IMR-90 (cell line): ENCODE results near the gene PLCH2. TPM values are rescaled to one million over a fixed set of nuclear protein-coding genes. Genes with fewer than 3 reads are reported as not detected.
A peak's percentile ranks its signal among the peaks of the same experiment; 100 is the strongest.

Experiments used
- ATAC-seq: fragments of 200-7000 bp; cut with Tn5 transposase; 2 replicates; pipeline ENCODE4 v1.9.1; 2020; ENCODE audit warnings: low read depth, mild to moderate bottlenecking, moderate library complexity
- BruUV-seq: library from RNA; stranded (reverse); fragments of 400-500 nt; replicated peaks from 2 replicates; lab custom pipeline; 2021; lab: Mats Ljungman, UMichigan
- CTCF ChIA-PET: fragments of 300-600 bp; formaldehyde crosslinking; extraction: SDS; loops from one replicate; lab custom pipeline; 2021; ENCODE audit warnings: antibody characterized with exemption; lab: Yijun Ruan, JAX
- POLR2A ChIA-PET: fragments of 300-600 bp; sonication (Branson Sonifier 250); formaldehyde crosslinking; loops from one replicate; lab custom pipeline; 2022; ENCODE audit warnings: antibody characterized with exemption; ENCODE audit not compliant: unreplicated experiment; lab: Charles Lee
- DNase-seq: peaks from one replicate; pipeline ENCODE4 v3.0.0; 2013
- H2AFZ ChIP-seq: replicated peaks from 2 replicates; pipeline ENCODE3; 2013; ENCODE audit warnings: low read length, mild to moderate bottlenecking; ENCODE audit not compliant: poor library complexity
- H2AK5ac ChIP-seq: 2 replicates; pipeline ENCODE4 v1.6.1; 2013; ENCODE audit warnings: low read depth, low read length, inconsistent platforms
- H2AK9ac ChIP-seq: replicated peaks from 2 replicates; pipeline ENCODE3; 2013; ENCODE audit warnings: mild to moderate bottlenecking, low read depth, low read length, moderate library complexity; ENCODE audit not compliant: poor library complexity
- H2BK120ac ChIP-seq: 2 replicates; pipeline ENCODE4 v1.6.1; 2013; ENCODE audit warnings: low read depth, low read length, inconsistent platforms
- H2BK15ac ChIP-seq: 3 replicates; pipeline ENCODE4 v1.6.1; 2013; ENCODE audit warnings: low read depth, low read length, inconsistent platforms
- H2BK20ac ChIP-seq: 2 replicates; pipeline ENCODE4 v1.6.1; 2013; ENCODE audit warnings: low read depth, mild to moderate bottlenecking, inconsistent platforms, low read length, moderate library complexity
- H2BK5ac ChIP-seq: 2 replicates; pipeline ENCODE4 v1.6.1; 2013; ENCODE audit warnings: mild to moderate bottlenecking, low read depth, low read length, inconsistent platforms; ENCODE audit not compliant: poor library complexity, severe bottlenecking
- H3K14ac ChIP-seq: replicated peaks from 2 replicates; pipeline ENCODE4 v1.6.1; 2013; ENCODE audit warnings: low read depth, low read length, inconsistent platforms
- H3K18ac ChIP-seq: 2 replicates; pipeline ENCODE4 v1.6.1; 2013; ENCODE audit warnings: low read depth, low read length, control low read depth
- H3K23ac ChIP-seq: 2 replicates; pipeline ENCODE4 v1.6.1; 2013; ENCODE audit warnings: low read depth, low read length, inconsistent platforms
- H3K27ac ChIP-seq: 2 replicates; pipeline ENCODE4 v1.5.1; 2013; ENCODE audit warnings: mild to moderate bottlenecking, control low read depth, low read length; ENCODE audit not compliant: insufficient read depth
- H3K27me3 ChIP-seq: 2 replicates; pipeline ENCODE4 v1.6.1; 2013; ENCODE audit warnings: low read length; ENCODE audit not compliant: control insufficient read depth, insufficient read depth
- H3K36me3 ChIP-seq: 2 replicates; pipeline ENCODE4 v1.6.1; 2013; ENCODE audit warnings: low read length, mixed read lengths; ENCODE audit not compliant: control insufficient read depth, insufficient read depth
- H3K4ac ChIP-seq: 2 replicates; pipeline ENCODE4 v1.6.1; 2013; ENCODE audit warnings: low read depth, low read length, inconsistent platforms
- H3K4me1 ChIP-seq: 2 replicates; pipeline ENCODE4 v1.6.1; 2013; ENCODE audit warnings: low read length, mixed read lengths; ENCODE audit not compliant: control insufficient read depth, insufficient read depth
- H3K4me2 ChIP-seq: 2 replicates; pipeline ENCODE4 v1.6.1; 2013; ENCODE audit warnings: low read depth, mild to moderate bottlenecking, control low read depth, low read length, moderate library complexity
- H3K4me3 ChIP-seq: 2 replicates; pipeline ENCODE4 v1.5.1; 2013; ENCODE audit warnings: low read depth, mild to moderate bottlenecking, control low read depth, low read length, moderate library complexity; ENCODE audit not compliant: insufficient read depth
- H3K56ac ChIP-seq: 2 replicates; pipeline ENCODE4 v1.6.1; 2013; ENCODE audit warnings: low read length, inconsistent platforms; ENCODE audit not compliant: insufficient read depth; ENCODE audit errors: extremely low read depth
- H3K79me1 ChIP-seq, 2 experiments: 2 replicates each; pipeline ENCODE4 v1.6.1; 2013; ENCODE audit warnings: low read length in 2 of 2, inconsistent platforms in 1 of 2, low read depth in 1 of 2
- H3K9ac ChIP-seq: 2 replicates; pipeline ENCODE4 v1.6.1; 2013; ENCODE audit warnings: low read depth, low read length, control low read depth
- H3K9me1 ChIP-seq: 2 replicates; pipeline ENCODE4 v1.6.1; 2013; ENCODE audit warnings: low read length, inconsistent platforms; ENCODE audit not compliant: insufficient read depth
- H3K9me3 ChIP-seq: 2 replicates; pipeline ENCODE4 v1.6.1; 2013; ENCODE audit warnings: low read length; ENCODE audit not compliant: control insufficient read depth, insufficient read depth
- H4K20me1 ChIP-seq: 2 replicates; pipeline ENCODE4 v1.6.1; 2013; ENCODE audit warnings: low read length, inconsistent platforms; ENCODE audit not compliant: insufficient read depth
- H4K5ac ChIP-seq: 2 replicates; pipeline ENCODE4 v1.6.1; 2013; ENCODE audit warnings: mild to moderate bottlenecking, low read depth, low read length, control low read depth
- H4K8ac ChIP-seq, 2 experiments: 2 replicates each; pipeline ENCODE4 v1.6.1; 2013; ENCODE audit warnings: low read depth in 2 of 2, low read length in 2 of 2, control low read depth in 1 of 2, inconsistent platforms in 1 of 2
- H4K91ac ChIP-seq: 2 replicates; pipeline ENCODE4 v1.6.1; 2013; ENCODE audit warnings: low read depth, low read length, inconsistent platforms; ENCODE audit not compliant: insufficient read depth
- BHLHE40 ChIP-seq: fragments of 150-350 bp; IDR thresholded peaks from 2 replicates; pipeline ENCODE4 v1.6.1; 2016; ENCODE audit warnings: mild to moderate bottlenecking, low read depth, low read length
- CEBPB ChIP-seq: IDR thresholded peaks from 2 replicates; pipeline ENCODE4 v1.6.1; 2012; ENCODE audit warnings: low read depth, low read length, improper control_type of control experiment
- CHD1 ChIP-seq: IDR thresholded peaks from 2 replicates; pipeline ENCODE4 v1.6.1; 2012; ENCODE audit warnings: low read depth, low read length, improper control_type of control experiment
- ELK1 ChIP-seq: fragments of 150-350 bp; IDR thresholded peaks from 2 replicates; pipeline ENCODE4 v1.6.1; 2016; ENCODE audit warnings: low read depth, mild to moderate bottlenecking, low read length, moderate library complexity, borderline replicate concordance
- FOS ChIP-seq: fragments of 150-350 bp; IDR thresholded peaks from 2 replicates; pipeline ENCODE4 v1.6.1; 2016; ENCODE audit warnings: low read depth, low read length
- MAFK ChIP-seq: IDR thresholded peaks from 2 replicates; pipeline ENCODE4 v1.6.1; 2012; ENCODE audit warnings: low read depth, low read length, improper control_type of control experiment
- MAZ ChIP-seq: IDR thresholded peaks from 2 replicates; pipeline ENCODE4 v1.6.1; 2012; ENCODE audit warnings: low read depth, mild to moderate bottlenecking, low read length, improper control_type of control experiment, moderate library complexity, borderline replicate concordance
- MXI1 ChIP-seq: IDR thresholded peaks from 2 replicates; pipeline ENCODE4 v1.6.1; 2012; ENCODE audit warnings: low read depth, mild to moderate bottlenecking, low read length, moderate library complexity, borderline replicate concordance
- NFE2L2 ChIP-seq: fragments of 150-350 bp; IDR thresholded peaks from 2 replicates; pipeline ENCODE4 v1.6.1; 2016; ENCODE audit warnings: low read depth, mild to moderate bottlenecking, low read length
- POLR2A ChIP-seq: IDR thresholded peaks from 2 replicates; pipeline ENCODE4 v1.6.1; 2012; ENCODE audit warnings: mild to moderate bottlenecking, low read depth, low read length
- RCOR1 ChIP-seq: IDR thresholded peaks from 2 replicates; pipeline ENCODE4 v1.6.1; 2012; ENCODE audit warnings: mild to moderate bottlenecking, low read length, improper control_type of control experiment; ENCODE audit not compliant: insufficient replicate concordance
- RFX5 ChIP-seq: IDR thresholded peaks from 2 replicates; pipeline ENCODE4 v1.8.0; 2012; ENCODE audit warnings: low read depth, mild to moderate bottlenecking, low read length, moderate library complexity
- SMC3 ChIP-seq: fragments of 150-350 bp; IDR thresholded peaks from 2 replicates; pipeline ENCODE4 v1.6.1; 2016; ENCODE audit warnings: low read depth, mild to moderate bottlenecking, antibody characterized with exemption, low read length, moderate library complexity
- USF2 ChIP-seq: fragments of 150-350 bp; IDR thresholded peaks from 2 replicates; pipeline ENCODE4 v1.6.1; 2017; ENCODE audit warnings: mild to moderate bottlenecking, antibody characterized with exemption, low read length, low read depth
- WGBS, 2 experiments: methylation state at CpG; one replicate each; pipeline versions ENCODE4 v1.1.5 to v1.1.7; 2013; ENCODE audit warnings: missing lambda C conversion rate in 2 of 2; ENCODE audit not compliant: insufficient read length in 1 of 2; ENCODE audit errors: extremely low coverage in 2 of 2; 5-methylcytosine and 5-hydroxymethylcytosine counted together
- dilution Hi-C: fragments of 300-500 bp; cut with HindIII; formaldehyde crosslinking; loops from one replicate; pipeline ENCODE4 v1.14.3; 2018; ENCODE audit warnings: low sequenced_read_pairs; ENCODE audit not compliant: unreplicated experiment
- in situ Hi-C: fragments of 300-500 bp; cut with MboI; formaldehyde crosslinking; loops from 3 replicates; pipeline ENCODE4 v1.14.3; 2019; ENCODE audit warnings: low sequenced_read_pairs, inconsistent platforms, mixed read lengths
- intact Hi-C: fragments of 100-400 bp; cut with micrococcal nuclease; formaldehyde crosslinking; loops from 2 replicates; pipeline ENCODE4 v1.10.0; 2022
- polyA plus RNA-seq, 3 experiments: library from polyadenylated mRNA; depleted of rRNA; stranded (reverse); fragments of >200 nt; gene quantifications; 2 replicates each; pipeline ENCODE4 v1.2.3, GENCODE V29; 2012; ENCODE audit warnings: low replicate concordance in 1 of 3
- total RNA-seq: library from RNA; depleted of rRNA; stranded (reverse); fragments of >200 nt; gene quantifications from 2 replicates; pipeline ENCODE4 v1.2.3, GENCODE V29; 2012

The PLCH2 gene
- total and polyA plus RNA-seq, 2 of the 4 experiments (the other 2 are of a cell fraction) = 0.18 to 1.9 TPM

GRCh38 chr1:2447276-2448097 is 28.6 kb upstream of the PLCH2 start (continued):
- TF ChIP-seq BHLHE40 (no peak), MXI1 (no peak)

GRCh38 chr1:2448098-2448445 is 28.0 kb upstream of the PLCH2 start:
- H3K14ac ChIP-seq = no peak overlapping the region; the same call in 1 of the 2 replicates
- in situ Hi-C loops = loop anchor here (25.0 kb wide), 1 partner anchor 614 kb away; the partner anchor contains the start of gene PRDM16
- intact Hi-C loops = no loop called here
- TF ChIP-seq CEBPB = no peak
- no peak for TF ChIP-seq FOS
- no peak for TF ChIP-seq USF2
- TF ChIP-seq RFX5 = no peak
- TF ChIP-seq BHLHE40 = no peak
- TF ChIP-seq CHD1 = no peak
- no peak for TF ChIP-seq POLR2A
- no peak for TF ChIP-seq NFE2L2
- no peak for TF ChIP-seq RCOR1
- TF ChIP-seq ELK1 = no peak
- TF ChIP-seq SMC3 = no peak
- TF ChIP-seq MAZ = no peak
- TF ChIP-seq MAFK = no peak
- no peak for TF ChIP-seq MXI1
- no peak overlapping the region for H3K18ac ChIP-seq
- no peak for ATAC-seq
- H3K4me3 ChIP-seq = no peak overlapping the region
- no peaks in the 10 kb centered on the region for H3K36me3 ChIP-seq
- WGBS, 2 experiments = 75% methylated on average over 4 of the region's 18 CpGs; no CpG with 5 or more reads in 1 of the 2 experiments
- no peak overlapping the region for H3K23ac ChIP-seq
- no peak overlapping the region for H3K56ac ChIP-seq
- H3K9ac ChIP-seq = no peak overlapping the region
- H2BK120ac ChIP-seq = peak overlapping the region; percentile 64; the same call in 1 of the 2 replicates
- no TSS peak for BruUV-seq
- peak overlapping the region; percentile 72 for H2AFZ ChIP-seq
- no peak overlapping the region for H4K5ac ChIP-seq
- no peak overlapping the region for H4K91ac ChIP-seq
- POLR2A ChIA-PET = interaction anchor here (0.5 kb wide), 1 partner anchor 29 kb away, joined by 3 read pairs; no protein-coding TSS in a partner anchor
- H2AK5ac ChIP-seq = 0 out of 2 replicates have a peak overlapping the region, but pooled peaks have one; percentile 33
- H2BK15ac ChIP-seq = no peak overlapping the region
- no peak overlapping the region for H2BK20ac ChIP-seq
- H2AK9ac ChIP-seq = no peak overlapping the region
- H3K27ac ChIP-seq = no peak overlapping the region
- peaks cover 19% of the 10 kb centered on the region; the same call in 1 of the 2 replicates for H3K27me3 ChIP-seq
- H3K9me3 ChIP-seq = no peaks in the 10 kb centered on the region
- no peak overlapping the region for H4K8ac ChIP-seq
- CTCF ChIA-PET = no interaction called here
- no peak overlapping the region for H2BK5ac ChIP-seq
- H4K20me1 ChIP-seq = no peaks in the 10 kb centered on the region
- no peak overlapping the region for H3K4me2 ChIP-seq
- dilution Hi-C loops = no loop called here
- peak overlapping the region; percentile 30; the same call in 1 of the 2 replicates for H3K4ac ChIP-seq
- no peak for DNase-seq
- H3K4me1 ChIP-seq = peaks cover 23% of the 10 kb centered on the region
- peaks cover 6% of the 10 kb centered on the region; the same call in 1 of the 2 replicates for H3K9me1 ChIP-seq
- peaks cover 0 to 3% of the 10 kb centered on the region in 2 experiments; a peak in 1 of 4 replicates for H3K79me1 ChIP-seq
